ENCODE measurements around the gene PIP5K1C. TPM values are rescaled to one million over a fixed set of nuclear protein-coding genes. Genes with fewer than 3 reads are reported as not detected.

Gene PIP5K1C
- total RNA-seq, 1 donor from 2014 or later = 22.5 TPM

- Mint-ChIP-seq H3K9me3 (no peaks in the 10 kb centered on the region), H3K36me3 (ENCODE audit: low read depth) (peaks cover 19% of the 10 kb centered on the region), H3K27ac (no peak overlapping the region), H3K4me3 (no peak overlapping the region), H3K27me3 (no peaks in the 10 kb centered on the region), H3K4me1 (peaks cover 10% of the 10 kb centered on the region)
- intact Hi-C loops (cut with micrococcal nuclease) = no loop called here
- no peak for DNase-seq
Measured at GRCh38 chr19:3682741-3683404, 17.4 kb downstream of the PIP5K1C start.

- H3K9me3 Mint-ChIP-seq = no peaks in the 10 kb centered on the region
- peaks cover 8% of the 10 kb centered on the region for H3K4me1 Mint-ChIP-seq
- DNase-seq = no peak
- H3K36me3 Mint-ChIP-seq (ENCODE audit: low read depth) = peaks cover 19% of the 10 kb centered on the region
- no peak overlapping the region for H3K4me3 Mint-ChIP-seq
- H3K27me3 Mint-ChIP-seq = no peaks in the 10 kb centered on the region
- intact Hi-C loops (cut with micrococcal nuclease) = no loop called here
- H3K27ac Mint-ChIP-seq = no peak overlapping the region
Measured at GRCh38 chr19:3682286-3682685, 18.0 kb downstream of the PIP5K1C start.

GRCh38 chr19:3680939-3681338 lies 19.3 kb downstream of the PIP5K1C start:
- no peak overlapping the region for H3K27ac Mint-ChIP-seq
- no peak for DNase-seq
- peaks cover 4% of the 10 kb centered on the region for H3K4me1 Mint-ChIP-seq
- intact Hi-C loops (cut with micrococcal nuclease) = no loop called here
- peaks cover 19% of the 10 kb centered on the region for H3K36me3 Mint-ChIP-seq (ENCODE audit: low read depth)
- no peaks in the 10 kb centered on the region for H3K27me3 Mint-ChIP-seq
- no peak overlapping the region for H3K4me3 Mint-ChIP-seq
- H3K9me3 Mint-ChIP-seq = no peaks in the 10 kb centered on the region

GRCh38 chr19:3679581-3679980 lies 20.7 kb downstream of the PIP5K1C start:
- intact Hi-C loops (cut with micrococcal nuclease) = no loop called here
- no peaks in the 10 kb centered on the region for H3K9me3 Mint-ChIP-seq

GRCh38 chr19:3679138-3679537 lies 21.1 kb downstream of the PIP5K1C start:
- H3K9me3 Mint-ChIP-seq = no peaks in the 10 kb centered on the region
- intact Hi-C loops (cut with micrococcal nuclease) = no loop called here
- no peak for DNase-seq
- peaks cover 14% of the 10 kb centered on the region for H3K36me3 Mint-ChIP-seq (ENCODE audit: low read depth)
- no peak overlapping the region for H3K27ac Mint-ChIP-seq
- no peaks in the 10 kb centered on the region for H3K27me3 Mint-ChIP-seq
- no peak overlapping the region for H3K4me3 Mint-ChIP-seq
- H3K4me1 Mint-ChIP-seq = peaks cover 3% of the 10 kb centered on the region

More at GRCh38 chr19:3679581-3679980, 20.7 kb downstream of the PIP5K1C start:
- Mint-ChIP-seq H3K27ac (no peak overlapping the region), H3K4me3 (no peak overlapping the region), H3K36me3 (ENCODE audit: low read depth) (peaks cover 16% of the 10 kb centered on the region), H3K4me1 (peaks cover 4% of the 10 kb centered on the region), H3K27me3 (no peaks in the 10 kb centered on the region)
- no peak for DNase-seq

- peaks cover 7% of the 10 kb centered on the region for H3K36me3 Mint-ChIP-seq (ENCODE audit: low read depth)
- no peaks in the 10 kb centered on the region for H3K4me1 Mint-ChIP-seq
- no peak overlapping the region for H3K27ac Mint-ChIP-seq
- no peaks in the 10 kb centered on the region for H3K27me3 Mint-ChIP-seq
- no peak overlapping the region for H3K4me3 Mint-ChIP-seq
- intact Hi-C loops (cut with micrococcal nuclease) = no loop called here
- no peaks in the 10 kb centered on the region for H3K9me3 Mint-ChIP-seq
- no peak for DNase-seq
Measured at GRCh38 chr19:3678188-3678587, 22.1 kb downstream of the PIP5K1C start.

- DNase-seq = no peak
- H3K4me3 Mint-ChIP-seq = no peak overlapping the region
- no peak overlapping the region for H3K27ac Mint-ChIP-seq
- no peaks in the 10 kb centered on the region for H3K27me3 Mint-ChIP-seq
- peaks cover 7% of the 10 kb centered on the region for H3K4me1 Mint-ChIP-seq
- peaks cover 7% of the 10 kb centered on the region for H3K36me3 Mint-ChIP-seq (ENCODE audit: low read depth)
- intact Hi-C loops (cut with micrococcal nuclease) = no loop called here
- H3K9me3 Mint-ChIP-seq = no peaks in the 10 kb centered on the region
Measured at GRCh38 chr19:3674784-3675543, 25.3 kb downstream of the PIP5K1C start.

GRCh38 chr19:3673506-3674439 lies 26.5 kb downstream of the PIP5K1C start:
- H3K27ac Mint-ChIP-seq = no peak overlapping the region
- intact Hi-C loops (cut with micrococcal nuclease) = no loop called here

GRCh38 chr19:3672993-3673392 lies 27.3 kb downstream of the PIP5K1C start:
- Mint-ChIP-seq H3K4me1 (peaks cover 7% of the 10 kb centered on the region), H3K9me3 (no peaks in the 10 kb centered on the region), H3K4me3 (no peak overlapping the region), H3K27ac (no peak overlapping the region), H3K36me3 (ENCODE audit: low read depth) (peaks cover 7% of the 10 kb centered on the region), H3K27me3 (no peaks in the 10 kb centered on the region)
- no peak for DNase-seq
- intact Hi-C loops (cut with micrococcal nuclease) = no loop called here

More at GRCh38 chr19:3673506-3674439, 26.5 kb downstream of the PIP5K1C start:
- H3K27me3 Mint-ChIP-seq = no peaks in the 10 kb centered on the region
- H3K36me3 Mint-ChIP-seq (ENCODE audit: low read depth) = peaks cover 7% of the 10 kb centered on the region
- H3K9me3 Mint-ChIP-seq = no peaks in the 10 kb centered on the region
- no peak for DNase-seq
- peaks cover 7% of the 10 kb centered on the region for H3K4me1 Mint-ChIP-seq
- H3K4me3 Mint-ChIP-seq = no peak overlapping the region

GRCh38 chr19:3672575-3672948 lies 27.7 kb downstream of the PIP5K1C start:
- H3K4me3 Mint-ChIP-seq = no peak overlapping the region
- no peaks in the 10 kb centered on the region for H3K27me3 Mint-ChIP-seq

GRCh38 chr19:3671680-3672574 lies 28.3 kb downstream of the PIP5K1C start:
- H3K36me3 Mint-ChIP-seq (ENCODE audit: low read depth) = peaks cover 7% of the 10 kb centered on the region
- peak overlapping the region; percentile 56 for H3K27ac Mint-ChIP-seq
- intact Hi-C loops (cut with micrococcal nuclease) = loop anchor here (2.0 kb wide), 1 partner anchor 19 kb away; no protein-coding TSS in a partner anchor
- peaks cover 7% of the 10 kb centered on the region for H3K4me1 Mint-ChIP-seq
- DNase-seq = peak; percentile 62
- no peaks in the 10 kb centered on the region for H3K27me3 Mint-ChIP-seq
- peak overlapping the region; percentile 48 for H3K4me3 Mint-ChIP-seq
- no peaks in the 10 kb centered on the region for H3K9me3 Mint-ChIP-seq

More at GRCh38 chr19:3672575-3672948, 27.7 kb downstream of the PIP5K1C start:
- Mint-ChIP-seq H3K4me1 (peaks cover 7% of the 10 kb centered on the region), H3K27ac (no peak overlapping the region), H3K36me3 (ENCODE audit: low read depth) (peaks cover 7% of the 10 kb centered on the region), H3K9me3 (no peaks in the 10 kb centered on the region)
- intact Hi-C loops (cut with micrococcal nuclease) = no loop called here
- no peak for DNase-seq

- H3K27ac Mint-ChIP-seq = peak overlapping the region; percentile 56
- no peaks in the 10 kb centered on the region for H3K9me3 Mint-ChIP-seq
- intact Hi-C loops (cut with micrococcal nuclease) = loop anchor here (2.0 kb wide), 1 partner anchor 20 kb away; no protein-coding TSS in a partner anchor
- H3K4me1 Mint-ChIP-seq = peaks cover 7% of the 10 kb centered on the region
- H3K4me3 Mint-ChIP-seq = peak overlapping the region; percentile 49
- H3K36me3 Mint-ChIP-seq (ENCODE audit: low read depth) = peaks cover 7% of the 10 kb centered on the region
- peak; percentile 65 for DNase-seq
- H3K27me3 Mint-ChIP-seq = no peaks in the 10 kb centered on the region
Measured at GRCh38 chr19:3670796-3671679, 29.2 kb downstream of the PIP5K1C start.

Measured in activated CD4-positive, alpha-beta T cell treated with anti-CD3 and anti-CD28 coated beads, Interleukin-2, amount 10 ng/mL, durations not matched to agents 24 days and 14 days (primary cell).